Testis (tissue), 3 donors: ENCODE measurements around the gene VAMP3. TPM values are rescaled to one million over a fixed set of nuclear protein-coding genes. Genes with fewer than 3 reads are reported as not detected.
A peak's percentile ranks its signal among the peaks of the same experiment; 100 is the strongest.

Experiments
- DNase-seq: peaks from one replicate; pipeline ENCODE4 v3.0.0-alpha.2; 2019
- H3K27ac ChIP-seq, 2 donors: fragments of 200-600 bp; sonication (generic); one replicate each; pipeline ENCODE4 v1.5.1; 2019
- H3K27me3 ChIP-seq: fragments of 200-600 bp; sonication (generic); one replicate; pipeline ENCODE4 v1.5.1; 2019
- H3K36me3 ChIP-seq: fragments of 200-600 bp; sonication (generic); one replicate; pipeline ENCODE4 v1.5.1; 2017; ENCODE audit warnings: low read depth; ENCODE audit errors: missing control alignments
- H3K4me1 ChIP-seq: fragments of 200-600 bp; sonication (generic); one replicate; pipeline ENCODE4 v1.5.1; 2019
- H3K4me3 ChIP-seq, 2 donors: fragments of 200-600 bp; sonication (generic); one replicate each; pipeline ENCODE4 v1.5.1; 2017 to 2019
- H3K9me3 ChIP-seq: fragments of 200-600 bp; sonication (generic); one replicate; pipeline ENCODE4 v1.5.1; 2017
- POLR2A ChIP-seq: fragments of 450-650 bp; IDR thresholded peaks from one replicate; pipeline ENCODE4 v1.6.1; 2017; ENCODE audit warnings: antibody characterized with exemption, mild to moderate bottlenecking, moderate library complexity
- WGBS, 2 donors: methylation state at CpG; one replicate each; pipeline ENCODE4 v1.1.5; 2018; 5-methylcytosine and 5-hydroxymethylcytosine counted together
- intact Hi-C: fragments of 100-400 bp; cut with DNase I; formaldehyde crosslinking; loops from one replicate; pipeline ENCODE4 v1.15.1; 2023; ENCODE audit warnings: low total_unique reads
- polyA plus RNA-seq: library from polyadenylated mRNA; stranded (reverse); fragments of 350-450 nt; fragmentation: Illumina TruSeq; extraction: RNeasy Lipid Tissue Mini Kit (QIAGEN cat#74804); gene quantifications from one replicate; pipeline ENCODE4 v1.2.3, GENCODE V29; 2014; ENCODE audit warnings: low read depth, low replicate concordance; ENCODE audit not compliant: insufficient read depth
- total RNA-seq, 2 donors: library from RNA; depleted of rRNA; stranded (reverse); fragments of >200 nt; gene quantifications; one replicate each; pipeline ENCODE4 v1.2.3, GENCODE V29; 2016
- TF ChIP-seq, protein P1 (sequence below), 3 experiments: fragments of 450-650 bp in 2 of 3; fragments of 200-600 bp in 1 of 3; sonication (generic) in 1 of 3; IDR thresholded peaks; one replicate each; pipeline ENCODE4 v1.5.1; 2016 to 2019; ENCODE audit warnings: antibody characterized with exemption in 3 of 3, mild to moderate bottlenecking in 2 of 3, moderate library complexity in 1 of 3

VAMP3 gene
- total and polyA plus RNA-seq, 3 donors from 2014 or later: 77.3 to 99.5 (median 95.5) TPM

DNA sequence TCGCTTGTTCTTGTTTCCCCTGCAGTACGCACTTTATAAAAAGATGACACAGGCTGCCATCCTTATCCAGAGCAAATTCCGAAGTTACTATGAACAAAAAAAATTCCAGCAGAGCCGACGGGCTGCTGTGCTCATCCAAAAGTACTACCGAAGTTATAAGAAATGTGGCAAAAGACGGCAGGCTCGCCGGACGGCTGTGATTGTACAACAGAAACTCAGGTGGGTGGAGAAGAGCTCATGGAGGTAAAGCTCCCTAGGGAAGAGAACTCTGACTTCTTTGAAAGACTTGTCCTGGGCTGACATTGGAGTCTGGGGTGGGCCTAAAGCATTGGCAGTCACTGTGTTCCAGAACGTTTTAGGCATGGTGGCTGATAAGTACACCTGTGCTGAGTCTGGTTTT is 19.9 kb upstream of the VAMP3 start:
- TF ChIP-seq POLR2A: no peak
- TF ChIP-seq, protein P1, sequence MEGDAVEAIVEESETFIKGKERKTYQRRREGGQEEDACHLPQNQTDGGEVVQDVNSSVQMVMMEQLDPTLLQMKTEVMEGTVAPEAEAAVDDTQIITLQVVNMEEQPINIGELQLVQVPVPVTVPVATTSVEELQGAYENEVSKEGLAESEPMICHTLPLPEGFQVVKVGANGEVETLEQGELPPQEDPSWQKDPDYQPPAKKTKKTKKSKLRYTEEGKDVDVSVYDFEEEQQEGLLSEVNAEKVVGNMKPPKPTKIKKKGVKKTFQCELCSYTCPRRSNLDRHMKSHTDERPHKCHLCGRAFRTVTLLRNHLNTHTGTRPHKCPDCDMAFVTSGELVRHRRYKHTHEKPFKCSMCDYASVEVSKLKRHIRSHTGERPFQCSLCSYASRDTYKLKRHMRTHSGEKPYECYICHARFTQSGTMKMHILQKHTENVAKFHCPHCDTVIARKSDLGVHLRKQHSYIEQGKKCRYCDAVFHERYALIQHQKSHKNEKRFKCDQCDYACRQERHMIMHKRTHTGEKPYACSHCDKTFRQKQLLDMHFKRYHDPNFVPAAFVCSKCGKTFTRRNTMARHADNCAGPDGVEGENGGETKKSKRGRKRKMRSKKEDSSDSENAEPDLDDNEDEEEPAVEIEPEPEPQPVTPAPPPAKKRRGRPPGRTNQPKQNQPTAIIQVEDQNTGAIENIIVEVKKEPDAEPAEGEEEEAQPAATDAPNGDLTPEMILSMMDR (IDR thresholded peaks at IDR 0.05): no peak
- H3K9me3 ChIP-seq: no peaks in the 10 kb centered on the region
- H3K36me3 ChIP-seq: no peaks in the 10 kb centered on the region
- H3K4me3 ChIP-seq: no peak overlapping the region
- H3K4me1 ChIP-seq: no peaks in the 10 kb centered on the region
- intact Hi-C loops: loop anchor here (5.0 kb wide), 1 partner anchor 84 kb away; no protein-coding TSS in a partner anchor
- no peaks in the 10 kb centered on the region for H3K27me3 ChIP-seq
- 90% methylated on average over 11 of the region's 11 CpGs for WGBS, 2 donors
- no peak overlapping the region for H3K27ac ChIP-seq
- DNase-seq: no peak

- H3K4me1 ChIP-seq: no peaks in the 10 kb centered on the region
- H3K9me3 ChIP-seq: no peaks in the 10 kb centered on the region
- intact Hi-C loops: loop anchor here (5.0 kb wide), 1 partner anchor 85 kb away; no protein-coding TSS in a partner anchor
- H3K27ac ChIP-seq: no peak overlapping the region
- TF ChIP-seq, protein P1 (IDR thresholded peaks at IDR 0.05): peak; percentile 70 to 88 (median 79)
- no peak for TF ChIP-seq POLR2A
- no peaks in the 10 kb centered on the region for H3K36me3 ChIP-seq
- peak; percentile 84 for DNase-seq
- 41 to 49% methylated on average over 18 of the region's 18 CpGs for WGBS, 2 donors
- H3K4me3 ChIP-seq: no peak overlapping the region
- H3K27me3 ChIP-seq: no peaks in the 10 kb centered on the region
These were observed 18.3 kb upstream of the VAMP3 start for GRCh38 chr1:7752512-7753417.

DNA sequence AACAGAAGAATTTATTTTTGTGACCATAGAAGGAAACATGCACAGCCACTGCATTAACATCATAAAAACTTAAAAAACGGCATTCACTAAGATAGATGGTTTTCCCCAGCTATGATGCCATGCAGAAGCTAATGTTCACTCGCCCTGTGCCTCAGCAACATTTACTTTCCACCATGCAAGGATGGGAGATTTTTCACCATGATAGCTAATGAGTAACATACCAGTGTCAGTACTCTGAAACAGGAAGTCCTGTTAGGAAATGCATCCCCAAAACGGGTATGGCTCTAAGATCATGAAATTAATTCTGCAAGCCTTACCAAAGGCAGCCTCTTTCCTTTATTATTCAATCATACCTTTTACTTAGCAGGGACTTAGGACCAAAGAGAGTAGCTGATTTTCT is 17.5 kb upstream of the VAMP3 start:
- H3K4me3 ChIP-seq: no peak overlapping the region
- 69 to 77% methylated on average over 3 of the region's 3 CpGs for WGBS, 2 donors
- TF ChIP-seq, protein P1 (IDR thresholded peaks at IDR 0.05): no peak
- no peak for TF ChIP-seq POLR2A
- H3K36me3 ChIP-seq: no peaks in the 10 kb centered on the region
- intact Hi-C loops: loop anchor here (5.0 kb wide), 1 partner anchor 86 kb away; no protein-coding TSS in a partner anchor
- no peaks in the 10 kb centered on the region for H3K9me3 ChIP-seq
- H3K4me1 ChIP-seq: no peaks in the 10 kb centered on the region
- no peak for DNase-seq
- no peak overlapping the region for H3K27ac ChIP-seq
- no peaks in the 10 kb centered on the region for H3K27me3 ChIP-seq

GRCh38 chr1:7754234-7754633 is 16.9 kb upstream of the VAMP3 start:
- no peak overlapping the region for H3K27ac ChIP-seq
- intact Hi-C loops: loop anchor here (5.0 kb wide), 1 partner anchor 87 kb away; no protein-coding TSS in a partner anchor
- no peaks in the 10 kb centered on the region for H3K9me3 ChIP-seq
- TF ChIP-seq, protein P1 (IDR thresholded peaks at IDR 0.05): no peak
- no peak for TF ChIP-seq POLR2A
- DNase-seq: no peak
- no peaks in the 10 kb centered on the region for H3K27me3 ChIP-seq
- H3K36me3 ChIP-seq: no peaks in the 10 kb centered on the region
- WGBS, 2 donors: 65 to 73% methylated on average over 3 of the region's 3 CpGs
- no peak overlapping the region for H3K4me3 ChIP-seq
- H3K4me1 ChIP-seq: no peaks in the 10 kb centered on the region
